Tibial artery (tissue), 4 donors: ENCODE measurements around the gene SEPTIN3.

Source experiments
- DNase-seq, 2 donors: peaks; one replicate each; pipeline ENCODE4 v3.0.0-alpha.2; 2019
- H3K27ac ChIP-seq, 2 donors: fragments of 200-600 bp; sonication (generic) in 1 of 2; 1 replicate in 1 of 2; 2 replicates in 1 of 2; pipeline ENCODE4 v1.5.1; 2018 to 2019; ENCODE audit warnings: mild to moderate bottlenecking in 1 of 2
- H3K27me3 ChIP-seq, 2 donors: fragments of 200-600 bp; sonication (generic) in 1 of 2; one replicate each; pipeline versions ENCODE4 v1.5.1 to v1.6.0; 2016 to 2019
- H3K36me3 ChIP-seq, 3 donors: fragments of 200-600 bp; sonication (generic) in 2 of 3; one replicate each; pipeline ENCODE4 v1.5.1; 2016 to 2019; ENCODE audit warnings: mild to moderate bottlenecking in 2 of 3
- H3K4me1 ChIP-seq, 4 donors: fragments of 200-600 bp; sonication (generic) in 2 of 4; 1 replicate in 3 of 4; 2 replicates in 1 of 4; pipeline ENCODE4 v1.5.1; 2016 to 2019
- H3K4me3 ChIP-seq, 2 donors: fragments of 200-600 bp; sonication (generic) in 1 of 2; 1 replicate in 1 of 2; 2 replicates in 1 of 2; pipeline ENCODE4 v1.5.1; 2018 to 2019; ENCODE audit warnings: mild to moderate bottlenecking in 2 of 2
- H3K9me3 ChIP-seq, 3 donors: fragments of 200-600 bp; sonication (generic) in 1 of 3; one replicate each; pipeline ENCODE4 v1.5.1; 2016 to 2019
- intact Hi-C: fragments of 100-400 bp; cut with DNase I; formaldehyde crosslinking; loops from one replicate; pipeline ENCODE4 v1.15.0; 2023; ENCODE audit warnings: low total_unique reads
- TF ChIP-seq, protein P1 (sequence below), 2 experiments: fragments of 200-600 bp in 1 of 2; fragments of 450-650 bp in 1 of 2; IDR thresholded peaks; one replicate each; pipeline ENCODE4 v1.5.1; 2017 to 2019; ENCODE audit warnings: antibody characterized with exemption in 2 of 2, mild to moderate bottlenecking in 1 of 2, moderate library complexity in 1 of 2

Gene SEPTIN3, protein sequence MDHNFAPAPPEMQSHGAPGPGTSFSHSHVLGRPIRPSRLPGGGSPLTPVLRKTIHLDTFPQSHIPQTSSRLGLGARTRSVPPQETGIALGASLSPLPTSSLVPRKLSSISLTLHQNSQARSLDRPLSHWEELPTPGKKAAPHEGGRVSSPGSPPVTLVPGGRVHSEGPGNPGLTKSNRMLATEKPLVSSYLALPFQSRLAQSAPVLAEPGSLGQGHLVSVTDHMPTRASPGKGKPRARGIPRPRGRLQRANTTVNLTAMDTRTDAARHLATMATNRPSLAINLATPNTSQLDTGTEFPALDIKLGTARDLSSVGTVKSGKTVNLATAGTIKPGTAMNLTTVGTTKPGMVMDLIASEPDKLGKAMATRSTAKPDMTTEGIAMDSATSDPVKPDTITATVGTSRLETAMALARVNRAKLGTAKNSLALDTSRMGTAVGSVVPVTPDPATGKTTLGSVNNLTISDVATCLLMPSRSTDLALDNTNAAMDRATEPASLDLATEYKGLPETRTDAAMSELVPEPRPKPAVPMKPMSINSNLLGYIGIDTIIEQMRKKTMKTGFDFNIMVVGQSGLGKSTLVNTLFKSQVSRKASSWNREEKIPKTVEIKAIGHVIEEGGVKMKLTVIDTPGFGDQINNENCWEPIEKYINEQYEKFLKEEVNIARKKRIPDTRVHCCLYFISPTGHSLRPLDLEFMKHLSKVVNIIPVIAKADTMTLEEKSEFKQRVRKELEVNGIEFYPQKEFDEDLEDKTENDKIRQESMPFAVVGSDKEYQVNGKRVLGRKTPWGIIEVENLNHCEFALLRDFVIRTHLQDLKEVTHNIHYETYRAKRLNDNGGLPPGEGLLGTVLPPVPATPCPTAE

DNA sequence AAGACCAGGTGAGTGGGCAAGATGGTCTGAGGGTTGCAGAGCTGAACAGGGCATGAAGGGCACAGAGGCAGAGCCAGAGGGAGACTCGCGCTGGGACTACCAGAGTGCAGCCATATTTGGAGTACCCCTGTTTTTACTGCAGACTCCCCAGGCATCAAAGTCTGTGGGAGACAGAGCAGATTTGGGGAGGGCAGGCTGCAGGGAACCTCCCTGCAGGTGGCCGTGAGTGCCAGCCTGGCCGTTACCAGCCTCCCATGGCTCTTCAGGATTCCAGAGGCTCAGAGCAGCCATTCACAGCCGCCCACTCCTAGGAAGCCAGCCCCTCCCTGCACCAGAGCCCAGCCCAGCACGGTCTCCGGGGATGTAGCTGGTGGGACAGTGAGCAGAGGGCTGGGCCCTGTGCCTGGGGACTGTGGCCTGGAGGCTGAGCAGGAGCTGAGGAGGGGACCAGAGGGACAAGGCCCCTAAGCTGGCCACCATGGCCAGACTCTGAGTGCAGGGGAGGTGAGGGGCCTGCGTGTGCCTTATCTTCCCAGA is at the start of gene SEPTIN3:
SEPTIN3 (plus strand) TSS at position 334 of the 537 bp plus-strand sequence. CDS start 2,050 bp downstream, outside the sequence.
- H3K4me1 ChIP-seq = no peaks in the 10 kb centered on the region
- intact Hi-C loops = no loop called here
- H3K4me3 ChIP-seq = no peak within 1 kb of the TSS
- DNase-seq = no peak
- TF ChIP-seq, protein P1, sequence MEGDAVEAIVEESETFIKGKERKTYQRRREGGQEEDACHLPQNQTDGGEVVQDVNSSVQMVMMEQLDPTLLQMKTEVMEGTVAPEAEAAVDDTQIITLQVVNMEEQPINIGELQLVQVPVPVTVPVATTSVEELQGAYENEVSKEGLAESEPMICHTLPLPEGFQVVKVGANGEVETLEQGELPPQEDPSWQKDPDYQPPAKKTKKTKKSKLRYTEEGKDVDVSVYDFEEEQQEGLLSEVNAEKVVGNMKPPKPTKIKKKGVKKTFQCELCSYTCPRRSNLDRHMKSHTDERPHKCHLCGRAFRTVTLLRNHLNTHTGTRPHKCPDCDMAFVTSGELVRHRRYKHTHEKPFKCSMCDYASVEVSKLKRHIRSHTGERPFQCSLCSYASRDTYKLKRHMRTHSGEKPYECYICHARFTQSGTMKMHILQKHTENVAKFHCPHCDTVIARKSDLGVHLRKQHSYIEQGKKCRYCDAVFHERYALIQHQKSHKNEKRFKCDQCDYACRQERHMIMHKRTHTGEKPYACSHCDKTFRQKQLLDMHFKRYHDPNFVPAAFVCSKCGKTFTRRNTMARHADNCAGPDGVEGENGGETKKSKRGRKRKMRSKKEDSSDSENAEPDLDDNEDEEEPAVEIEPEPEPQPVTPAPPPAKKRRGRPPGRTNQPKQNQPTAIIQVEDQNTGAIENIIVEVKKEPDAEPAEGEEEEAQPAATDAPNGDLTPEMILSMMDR (IDR thresholded peaks at IDR 0.05) = no peak
- H3K27ac ChIP-seq = no peak within 1 kb of the TSS
- no peaks in the 10 kb centered on the region for H3K36me3 ChIP-seq
- no peaks in the 10 kb centered on the region for H3K9me3 ChIP-seq
- peaks cover 0 to 57% of the 10 kb centered on the region in 2 donors for H3K27me3 ChIP-seq

DNA sequence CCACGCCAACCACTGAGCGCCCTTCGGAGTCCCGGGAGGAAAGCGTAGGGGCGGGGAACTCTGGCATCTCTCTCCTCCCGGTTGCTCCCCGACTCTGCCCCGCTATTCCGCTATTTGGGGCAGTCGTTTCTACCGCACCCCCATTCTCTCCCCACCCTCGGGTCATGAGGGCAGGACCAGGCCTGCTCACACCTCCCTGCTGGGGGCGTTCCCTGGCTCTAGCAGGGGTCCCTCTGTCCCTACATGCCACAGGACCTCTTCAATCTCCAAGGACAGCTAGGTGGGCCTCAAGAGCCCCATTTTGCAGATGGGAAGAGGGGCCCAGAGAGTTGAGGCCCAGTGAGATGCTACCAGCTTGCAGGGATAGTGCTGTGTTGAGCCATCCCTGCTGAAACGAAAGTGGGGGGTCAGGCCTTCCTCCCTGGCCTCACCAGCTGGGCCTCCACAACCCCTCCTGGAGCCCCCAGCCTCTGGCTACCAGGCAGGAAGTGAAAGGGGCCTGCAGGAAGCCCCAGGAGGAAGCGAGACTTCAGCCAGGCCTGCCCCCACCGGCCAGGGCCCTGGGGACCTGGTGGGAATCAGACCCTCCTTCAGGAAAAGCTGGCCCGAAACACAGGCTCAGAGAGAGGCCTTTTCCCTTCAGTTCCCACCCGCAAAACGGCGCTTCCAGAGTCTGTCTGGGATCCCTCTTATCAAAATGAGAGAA is 48.8 kb upstream of the SEPTIN3 start:
- H3K27ac ChIP-seq = no peak overlapping the region
- peak overlapping the region; percentile 42 to 54 for H3K4me3 ChIP-seq
- intact Hi-C loops = no loop called here
- no peaks in the 10 kb centered on the region for H3K36me3 ChIP-seq
- H3K9me3 ChIP-seq = no peaks in the 10 kb centered on the region
- no peak for DNase-seq
- H3K4me1 ChIP-seq = peaks cover 0 to 27% (median 18%) of the 10 kb centered on the region in 4 donors
- TF ChIP-seq, protein P1 (IDR thresholded peaks at IDR 0.05) = no peak
- peaks cover 0 to 73% of the 10 kb centered on the region in 2 donors for H3K27me3 ChIP-seq

DNA sequence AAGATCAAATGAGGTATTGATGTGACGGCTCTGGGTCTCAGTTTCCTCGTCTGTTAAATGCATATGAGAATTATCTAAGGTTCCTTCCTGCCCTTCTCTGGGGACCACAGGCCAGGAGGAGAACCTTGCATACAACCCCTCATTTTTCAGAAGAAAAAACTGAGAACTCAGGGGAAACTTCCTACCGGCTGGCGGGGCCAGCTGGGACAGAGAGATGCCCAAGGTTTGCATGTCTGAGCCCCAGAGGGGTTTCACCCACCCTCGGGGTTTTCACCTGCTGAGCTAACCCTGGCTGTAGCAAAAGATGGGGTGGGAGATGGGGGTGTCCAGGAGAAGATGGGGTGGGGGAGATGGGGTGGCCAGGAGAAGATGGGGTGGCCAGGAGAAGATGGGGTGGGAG is 46.9 kb upstream of the SEPTIN3 start:
- intact Hi-C loops = no loop called here
- H3K4me1 ChIP-seq = peaks cover 0 to 36% (median 28%) of the 10 kb centered on the region in 4 donors
- peaks cover 0 to 74% of the 10 kb centered on the region in 2 donors for H3K27me3 ChIP-seq
- DNase-seq = no peak
- H3K36me3 ChIP-seq = no peaks in the 10 kb centered on the region
- H3K27ac ChIP-seq = no peak overlapping the region
- no peaks in the 10 kb centered on the region for H3K9me3 ChIP-seq
- no peak overlapping the region for H3K4me3 ChIP-seq
- TF ChIP-seq, protein P1 (IDR thresholded peaks at IDR 0.05) = no peak

DNA sequence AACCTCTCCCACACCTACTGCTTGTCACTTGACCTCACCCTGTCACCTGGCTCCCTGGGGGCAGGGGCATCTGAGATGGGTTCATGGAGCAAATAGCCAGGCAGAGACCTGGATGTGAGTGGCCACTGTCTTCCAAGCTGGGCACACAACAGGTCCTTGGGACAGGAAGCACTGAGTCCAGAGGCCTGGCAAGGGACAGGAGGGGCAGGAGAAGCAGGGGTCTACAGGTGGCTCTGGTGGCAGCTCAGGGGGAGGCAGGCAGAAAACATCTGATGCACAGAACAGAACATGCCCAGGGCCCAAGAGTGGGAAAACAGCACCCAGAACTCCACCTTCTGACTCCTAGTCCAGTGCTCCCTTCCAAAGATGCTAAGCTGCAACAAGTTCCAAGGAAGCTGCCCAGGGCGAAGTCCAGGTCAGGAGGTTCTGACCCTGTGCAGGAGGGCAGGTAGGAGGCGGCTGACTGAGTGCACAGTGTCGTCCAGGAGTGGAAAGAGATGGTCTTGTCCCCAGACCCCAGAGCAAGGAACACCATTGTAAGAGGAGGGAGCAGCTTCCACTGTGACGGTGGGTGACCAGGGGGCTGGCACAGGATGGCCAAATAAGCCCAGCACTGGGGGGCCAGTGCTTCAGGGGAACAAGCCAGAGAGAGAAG is 46.2 kb upstream of the SEPTIN3 start:
- Histone ChIP-seq H3K27ac (no peak overlapping the region), H3K27me3 (peaks cover 0 to 72% of the 10 kb centered on the region in 2 donors), H3K4me1 (peaks cover 0 to 30% (median 25%) of the 10 kb centered on the region in 4 donors), H3K4me3 (no peak overlapping the region), H3K9me3 (no peaks in the 10 kb centered on the region), H3K36me3 (no peaks in the 10 kb centered on the region)
- intact Hi-C loops = no loop called here
- no peak for DNase-seq
- TF ChIP-seq, protein P1 (IDR thresholded peaks at IDR 0.05) = no peak
